GM12878 (cell line): ENCODE data around the gene TATDN2. TPM values are rescaled to one million over a fixed set of nuclear protein-coding genes. Genes with fewer than 3 reads are reported as not detected.
A peak's percentile ranks its signal among the peaks of the same experiment; 100 is the strongest.

ENCODE experiments used
- ATAC-seq: fragments of 200-7000 bp; cut with Tn5 transposase; 3 replicates; pipeline ENCODE4 v1.9.1; 2020; ENCODE audit warnings: mild to moderate bottlenecking, moderate library complexity
- BruUV-seq: library from RNA; stranded (reverse); fragments of 400-500 nt; replicated peaks from 2 replicates; lab custom pipeline; 2021; lab: Mats Ljungman, UMichigan
- CTCF ChIA-PET: fragments of 300-600 bp; sonication (Branson Sonifier 250); formaldehyde crosslinking; extraction: SDS; loops from one replicate; lab custom pipeline; 2021; ENCODE audit warnings: inconsistent platforms; lab: Yijun Ruan, JAX
- POLR2A ChIA-PET: fragments of 350-600 bp; formaldehyde crosslinking; extraction: SDS; loops from one replicate; lab custom pipeline; 2021; ENCODE audit warnings: inconsistent platforms; lab: Charles Lee
- RAD21 ChIA-PET: fragments of 300-600 bp; sonication (Branson Sonifier 250); formaldehyde crosslinking; loops from one replicate; lab custom pipeline; 2023; ENCODE audit warnings: antibody characterized with exemption; ENCODE audit not compliant: unreplicated experiment; lab: Charles Lee
- SMC1A ChIA-PET: fragments of 300-600 bp; sonication (Branson Sonifier 250); formaldehyde crosslinking; loops from one replicate; lab custom pipeline; 2023; ENCODE audit not compliant: unreplicated experiment, uncharacterized antibody; lab: Charles Lee
- DNase-seq: peaks from one replicate; pipeline ENCODE4 v3.0.0-alpha.2; 2011; ENCODE audit warnings: low read depth, low spot score
- FAIRE-seq: peaks from 3 replicates; lab custom pipeline; 2011; peaks lifted over from hg19 to GRCh38; lab: Jason Lieb, UNC
- H2AFZ ChIP-seq: 2 replicates; pipeline ENCODE4 v1.6.0; 2011; ENCODE audit warnings: low read depth, low read length, control low read depth; ENCODE audit not compliant: control insufficient read depth
- H3K27ac ChIP-seq: 2 replicates; pipeline ENCODE4 v1.5.1; 2011; ENCODE audit warnings: control low read depth; ENCODE audit not compliant: control insufficient read depth, insufficient read depth
- H3K27me3 ChIP-seq, 2 experiments: replicated peaks in 1 of 2; 2 replicates each; pipeline versions ENCODE4 v1.6.0 to v1.6.1; 2011; ENCODE audit warnings: low read length in 1 of 2; ENCODE audit not compliant: control insufficient read depth in 2 of 2, insufficient read depth in 2 of 2
- H3K36me3 ChIP-seq, 2 experiments: 2 replicates each; pipeline ENCODE4 v1.5.1; 2011; ENCODE audit warnings: low read length in 1 of 2; ENCODE audit not compliant: control insufficient read depth in 2 of 2, insufficient read depth in 2 of 2
- H3K4me1 ChIP-seq: 2 replicates; pipeline ENCODE4 v1.6.1; 2011; ENCODE audit warnings: mild to moderate bottlenecking, low read length, moderate library complexity, mixed read lengths; ENCODE audit not compliant: control insufficient read depth, insufficient read depth
- H3K4me2 ChIP-seq: 2 replicates; pipeline ENCODE4 v1.6.0; 2011; ENCODE audit warnings: control low read depth; ENCODE audit not compliant: control insufficient read depth, insufficient read depth
- H3K4me3 ChIP-seq: fragments of 200-600 bp; sonication (generic); 2 replicates; pipeline ENCODE4 v1.5.1; 2016
- H3K79me2 ChIP-seq: 2 replicates; pipeline ENCODE4 v1.6.0; 2011; ENCODE audit warnings: low read length; ENCODE audit not compliant: control insufficient read depth, insufficient read depth
- H3K9ac ChIP-seq: 2 replicates; pipeline ENCODE4 v1.8.0; 2011; ENCODE audit warnings: low read length, control low read depth, mixed read lengths; ENCODE audit not compliant: control insufficient read depth, insufficient read depth
- H3K9me3 ChIP-seq: replicated peaks from 3 replicates; pipeline ENCODE4 v1.5.1; 2011; ENCODE audit warnings: mild to moderate bottlenecking, low read length; ENCODE audit not compliant: control insufficient read depth, insufficient read depth
- H4K20me1 ChIP-seq: 2 replicates; pipeline ENCODE4 v1.6.0; 2011; ENCODE audit not compliant: control insufficient read depth, insufficient read depth
- NFYB ChIP-seq: IDR thresholded peaks from 2 replicates; pipeline ENCODE4 v1.6.1; 2011; ENCODE audit warnings: low read depth, mild to moderate bottlenecking, low read length, improper control_type of control experiment, moderate library complexity; ENCODE audit not compliant: insufficient read depth
- NR2F1 ChIP-seq: fragments of 450-650 bp; conservative IDR thresholded peaks from 2 replicates; pipeline ENCODE4 v1.6.1; 2017; ENCODE audit warnings: mild to moderate bottlenecking
- POLR2AphosphoS5 ChIP-seq: IDR thresholded peaks from 2 replicates; pipeline ENCODE4 v1.6.1; 2011; ENCODE audit warnings: mild to moderate bottlenecking, low read length, inconsistent platforms
- RAD21 ChIP-seq: IDR thresholded peaks from 2 replicates; pipeline ENCODE4 v1.6.1; 2011; ENCODE audit warnings: mild to moderate bottlenecking, low read depth, low read length, moderate library complexity; ENCODE audit not compliant: insufficient read depth
- SIN3A ChIP-seq: IDR thresholded peaks from 2 replicates; pipeline ENCODE4 v1.6.1; 2012; ENCODE audit warnings: low read depth, low read length, improper control_type of control experiment
- SIX5 ChIP-seq: IDR thresholded peaks from 2 replicates; pipeline ENCODE4 v1.6.1; 2011; ENCODE audit warnings: mild to moderate bottlenecking, low read depth, low read length, moderate library complexity; ENCODE audit not compliant: severe bottlenecking
- SMC3 ChIP-seq: IDR thresholded peaks from 2 replicates; pipeline ENCODE4 v1.6.1; 2011; ENCODE audit warnings: low read length, improper control_type of control experiment, borderline replicate concordance
- SRF ChIP-seq, 2 experiments: IDR thresholded peaks; 2 replicates each; pipeline ENCODE4 v1.6.1; 2011; ENCODE audit warnings: low read depth in 2 of 2, low read length in 2 of 2, mild to moderate bottlenecking in 1 of 2, moderate library complexity in 1 of 2
- TARDBP ChIP-seq: IDR thresholded peaks from 2 replicates; pipeline ENCODE4 v1.6.1; 2016; ENCODE audit warnings: borderline replicate concordance
- ZZZ3 ChIP-seq: IDR thresholded peaks from 2 replicates; pipeline ENCODE4 v1.6.1; 2011; ENCODE audit warnings: low read depth; ENCODE audit not compliant: control insufficient read depth, insufficient read length
- WGBS: methylation state at CpG from one replicate; pipeline ENCODE4 v1.1.6; 2016; ENCODE audit warnings: low lambda C conversion rate; ENCODE audit not compliant: insufficient replicate concordance, insufficient coverage; ENCODE audit errors: missing lambda C conversion rate; 5-methylcytosine and 5-hydroxymethylcytosine counted together
- in situ Hi-C: fragments of 300-500 bp; cut with MboI; formaldehyde crosslinking; loops from 9 replicates; pipeline ENCODE4 v1.14.3; 2018; ENCODE audit warnings: mixed read lengths
- intact Hi-C: fragments of 100-400 bp; cut with micrococcal nuclease; formaldehyde crosslinking; loops from one replicate; pipeline ENCODE4 v1.14.2; 2022; ENCODE audit not compliant: unreplicated experiment
- polyA plus RNA-seq, 11 experiments: library from polyadenylated mRNA; depleted of rRNA in 4 of 11; unstranded in 6 of 11; stranded (reverse) in 5 of 11; fragments of >200 nt; fragmentation: Nextera tagmentation in 4 of 11; fragmentation: Illumina TruSeq in 1 of 11; extraction: Ambion mirVana in 4 of 11; extraction: Trizol in 1 of 11; gene quantifications; 1 replicate in 1 of 11; 2 replicates in 10 of 11; pipeline versions ENCODE4 v1.2.1 to v1.2.3, GENCODE V29; 2011 to 2016; ENCODE audit warnings: inconsistent platforms in 2 of 11, missing spikeins in 2 of 11, low read depth in 1 of 11
- total RNA-seq, 4 experiments: library from RNA; depleted of rRNA in 3 of 4; stranded (reverse); fragments of >200 nt in 3 of 4; fragmentation: Illumina TruSeq in 1 of 4; extraction: Trizol in 1 of 4; gene quantifications; 2 replicates each; pipeline versions ENCODE4 v1.2.1 to v1.2.3, GENCODE V29; 2013 to 2021
- TF ChIP-seq, protein P1 (sequence below): fragments of 450-650 bp; formaldehyde crosslinking; IDR thresholded peaks from 2 replicates; pipeline ENCODE4 v1.5.0; 2022; ENCODE audit warnings: mild to moderate bottlenecking, missing genetic modification characterization
- TF ChIP-seq, protein P2 (sequence below): IDR thresholded peaks from 2 replicates; pipeline ENCODE4 v1.6.1; 2012; ENCODE audit warnings: low read length, inconsistent platforms
- TF ChIP-seq, protein P3 (sequence below): fragments of 450-650 bp; IDR thresholded peaks from 2 replicates; pipeline ENCODE4 v1.6.1; 2016; ENCODE audit warnings: mild to moderate bottlenecking

Gene TATDN2
- total and polyA plus RNA-seq, 10 of the 15 experiments (the other 5 are each of a cell fraction or from before 2014, with no cell fraction given) = 4.2 to 36.5 (median 15.8) TPM

DNA sequence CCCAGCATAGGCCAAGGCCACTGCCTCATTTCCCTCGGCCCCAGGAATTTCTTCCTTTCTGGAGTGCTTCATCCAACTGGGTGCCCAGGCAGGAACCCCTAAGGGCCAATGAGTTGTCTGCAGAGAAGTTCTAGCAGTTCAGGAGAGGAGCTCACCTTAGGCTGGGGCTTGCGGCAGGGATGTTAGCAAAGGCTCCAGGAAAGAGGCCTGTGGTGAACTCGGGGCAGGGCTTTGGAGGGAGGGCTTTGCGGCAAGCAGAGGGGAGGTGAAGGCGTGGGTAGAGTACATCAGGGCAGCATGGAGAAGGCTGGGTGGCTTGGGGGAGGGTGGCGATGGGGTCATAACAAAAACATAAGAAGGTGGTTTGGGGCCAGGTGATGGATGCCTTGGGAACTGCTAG lies 43.4 kb downstream of the TATDN2 start:
- in situ Hi-C loops (no loop called here), intact Hi-C loops (loop anchor here (1.0 kb wide), 1 partner anchor 43 kb away; the partner anchor contains the start of gene TATDN2)
- TF ChIP-seq RAD21 (no peak), NR2F1 (no peak), SRF (IDR thresholded peaks at IDR 0.05; ENCODE audit: low read depth in 2 of 2, low read length in 2 of 2) (no peak), SMC3 (no peak), SIX5 (no peak), TARDBP (no peak), NFYB (no peak), POLR2AphosphoS5 (no peak), ZZZ3 (no peak), SIN3A (no peak)
- TF ChIP-seq, protein P1, sequence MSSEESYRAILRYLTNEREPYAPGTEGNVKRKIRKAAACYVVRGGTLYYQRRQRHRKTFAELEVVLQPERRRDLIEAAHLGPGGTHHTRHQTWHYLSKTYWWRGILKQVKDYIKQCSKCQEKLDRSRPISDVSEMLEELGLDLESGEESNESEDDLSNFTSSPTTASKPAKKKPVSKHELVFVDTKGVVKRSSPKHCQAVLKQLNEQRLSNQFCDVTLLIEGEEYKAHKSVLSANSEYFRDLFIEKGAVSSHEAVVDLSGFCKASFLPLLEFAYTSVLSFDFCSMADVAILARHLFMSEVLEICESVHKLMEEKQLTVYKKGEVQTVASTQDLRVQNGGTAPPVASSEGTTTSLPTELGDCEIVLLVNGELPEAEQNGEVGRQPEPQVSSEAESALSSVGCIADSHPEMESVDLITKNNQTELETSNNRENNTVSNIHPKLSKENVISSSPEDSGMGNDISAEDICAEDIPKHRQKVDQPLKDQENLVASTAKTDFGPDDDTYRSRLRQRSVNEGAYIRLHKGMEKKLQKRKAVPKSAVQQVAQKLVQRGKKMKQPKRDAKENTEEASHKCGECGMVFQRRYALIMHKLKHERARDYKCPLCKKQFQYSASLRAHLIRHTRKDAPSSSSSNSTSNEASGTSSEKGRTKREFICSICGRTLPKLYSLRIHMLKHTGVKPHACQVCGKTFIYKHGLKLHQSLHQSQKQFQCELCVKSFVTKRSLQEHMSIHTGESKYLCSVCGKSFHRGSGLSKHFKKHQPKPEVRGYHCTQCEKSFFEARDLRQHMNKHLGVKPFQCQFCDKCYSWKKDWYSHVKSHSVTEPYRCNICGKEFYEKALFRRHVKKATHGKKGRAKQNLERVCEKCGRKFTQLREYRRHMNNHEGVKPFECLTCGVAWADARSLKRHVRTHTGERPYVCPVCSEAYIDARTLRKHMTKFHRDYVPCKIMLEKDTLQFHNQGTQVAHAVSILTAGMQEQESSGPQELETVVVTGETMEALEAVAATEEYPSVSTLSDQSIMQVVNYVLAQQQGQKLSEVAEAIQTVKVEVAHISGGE (CRISPR knock-in tag) = no peak
- TF ChIP-seq, protein P2, sequence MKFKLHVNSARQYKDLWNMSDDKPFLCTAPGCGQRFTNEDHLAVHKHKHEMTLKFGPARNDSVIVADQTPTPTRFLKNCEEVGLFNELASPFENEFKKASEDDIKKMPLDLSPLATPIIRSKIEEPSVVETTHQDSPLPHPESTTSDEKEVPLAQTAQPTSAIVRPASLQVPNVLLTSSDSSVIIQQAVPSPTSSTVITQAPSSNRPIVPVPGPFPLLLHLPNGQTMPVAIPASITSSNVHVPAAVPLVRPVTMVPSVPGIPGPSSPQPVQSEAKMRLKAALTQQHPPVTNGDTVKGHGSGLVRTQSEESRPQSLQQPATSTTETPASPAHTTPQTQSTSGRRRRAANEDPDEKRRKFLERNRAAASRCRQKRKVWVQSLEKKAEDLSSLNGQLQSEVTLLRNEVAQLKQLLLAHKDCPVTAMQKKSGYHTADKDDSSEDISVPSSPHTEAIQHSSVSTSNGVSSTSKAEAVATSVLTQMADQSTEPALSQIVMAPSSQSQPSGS = no peak
- TF ChIP-seq, protein P3, sequence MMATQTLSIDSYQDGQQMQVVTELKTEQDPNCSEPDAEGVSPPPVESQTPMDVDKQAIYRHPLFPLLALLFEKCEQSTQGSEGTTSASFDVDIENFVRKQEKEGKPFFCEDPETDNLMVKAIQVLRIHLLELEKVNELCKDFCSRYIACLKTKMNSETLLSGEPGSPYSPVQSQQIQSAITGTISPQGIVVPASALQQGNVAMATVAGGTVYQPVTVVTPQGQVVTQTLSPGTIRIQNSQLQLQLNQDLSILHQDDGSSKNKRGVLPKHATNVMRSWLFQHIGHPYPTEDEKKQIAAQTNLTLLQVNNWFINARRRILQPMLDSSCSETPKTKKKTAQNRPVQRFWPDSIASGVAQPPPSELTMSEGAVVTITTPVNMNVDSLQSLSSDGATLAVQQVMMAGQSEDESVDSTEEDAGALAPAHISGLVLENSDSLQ = no peak
- Histone ChIP-seq H3K4me1 (peaks cover 5% of the 10 kb centered on the region; the same call in 1 of the 2 replicates), H3K79me2 (no peaks in the 10 kb centered on the region; the same call in none of the 2 replicates), H3K4me3 (no peak overlapping the region), H3K27me3 (no peaks in the 10 kb centered on the region), H4K20me1 (no peaks in the 10 kb centered on the region; the same call in 1 of the 2 replicates), H3K36me3 (peaks cover 7 to 8% of the 10 kb centered on the region in 2 experiments), H3K9me3 (no peaks in the 10 kb centered on the region; the same call in 2 of the 3 replicates), H2AFZ (no peak overlapping the region), H3K9ac (no peak overlapping the region), H3K27ac (peak overlapping the region; percentile 66; the same call in 1 of the 2 replicates), H3K4me2 (no peak overlapping the region)
- ChIA-PET SMC1A (interaction anchor here (0.8 to 2.6 kb wide), 4 partner anchors 9 to 38 kb away, joined by 3 to 13 read pairs (median 4); no protein-coding TSS in a partner anchor), CTCF (interaction anchor here (0.7 to 1.9 kb wide), 2 partner anchors 28 to 68 kb away, joined by 3 to 5 read pairs; no protein-coding TSS in a partner anchor), RAD21 (no interaction called here), POLR2A (interaction anchor here (1.7 to 2.1 kb wide), 2 partner anchors 10 to 359 kb away, joined by 5 to 8 read pairs; partner anchors contain the start of gene CRELD1)
- no peak for DNase-seq
- no TSS peak for BruUV-seq
- no peak for FAIRE-seq
- no peak for ATAC-seq
- 88% methylated on average over 5 of the region's 6 CpGs for WGBS
